ENCODE results near the gene USP3.

Gene USP3, protein sequence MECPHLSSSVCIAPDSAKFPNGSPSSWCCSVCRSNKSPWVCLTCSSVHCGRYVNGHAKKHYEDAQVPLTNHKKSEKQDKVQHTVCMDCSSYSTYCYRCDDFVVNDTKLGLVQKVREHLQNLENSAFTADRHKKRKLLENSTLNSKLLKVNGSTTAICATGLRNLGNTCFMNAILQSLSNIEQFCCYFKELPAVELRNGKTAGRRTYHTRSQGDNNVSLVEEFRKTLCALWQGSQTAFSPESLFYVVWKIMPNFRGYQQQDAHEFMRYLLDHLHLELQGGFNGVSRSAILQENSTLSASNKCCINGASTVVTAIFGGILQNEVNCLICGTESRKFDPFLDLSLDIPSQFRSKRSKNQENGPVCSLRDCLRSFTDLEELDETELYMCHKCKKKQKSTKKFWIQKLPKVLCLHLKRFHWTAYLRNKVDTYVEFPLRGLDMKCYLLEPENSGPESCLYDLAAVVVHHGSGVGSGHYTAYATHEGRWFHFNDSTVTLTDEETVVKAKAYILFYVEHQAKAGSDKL

DNA sequence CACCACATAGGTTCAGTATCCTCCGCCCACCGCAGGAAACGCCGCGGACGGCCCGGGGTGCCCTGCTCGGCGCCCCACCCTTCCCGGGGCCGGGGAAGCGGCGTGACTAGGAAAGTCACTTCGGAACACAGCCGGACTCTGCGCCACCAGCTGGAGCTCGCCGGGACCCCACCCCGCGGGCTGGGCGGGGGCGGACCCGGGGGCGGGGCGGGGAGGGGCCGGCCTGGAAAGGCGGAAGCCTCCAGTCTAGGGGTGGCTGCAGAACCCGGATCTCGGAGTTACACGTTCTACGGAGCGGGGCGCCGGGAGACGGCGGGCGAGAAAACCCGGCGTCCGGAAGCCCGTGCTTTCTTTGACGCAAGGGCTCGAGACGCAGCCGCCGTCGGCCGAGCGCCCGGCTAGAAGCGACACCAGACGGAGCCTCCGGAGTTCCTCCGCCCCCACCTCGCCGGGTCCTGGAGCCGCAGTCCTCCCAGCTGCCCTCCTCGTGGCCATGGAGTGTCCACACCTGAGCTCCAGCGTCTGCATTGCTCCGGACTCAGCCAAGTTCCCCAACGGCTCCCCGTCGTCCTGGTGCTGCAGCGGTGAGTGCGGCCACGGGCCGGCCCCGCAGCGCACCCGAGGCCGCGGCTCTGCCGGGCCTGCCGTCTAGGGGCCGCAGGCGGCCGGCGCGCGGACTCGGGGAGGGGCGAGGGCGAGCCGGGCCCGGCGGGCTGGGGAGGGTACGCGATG lies at the start of gene USP3:
USP3 (plus strand) TSS at position 347 of the 732 bp plus-strand sequence; CDS start at position 494, 147 bp downstream.
- H3K27ac ChIP-seq (ENCODE audit: low read length) = peak within 1 kb of the TSS; percentile 96
- DNase-seq = peak; percentile 96
- TF ChIP-seq EZH2 (optimal IDR thresholded peaks at IDR 0.05; ENCODE audit: low read depth, low read length) (no peak), EZH2phosphoT487 (IDR thresholded peaks at IDR 0.05; ENCODE audit: low read length) (no peak)
- TF ChIP-seq, protein P1, sequence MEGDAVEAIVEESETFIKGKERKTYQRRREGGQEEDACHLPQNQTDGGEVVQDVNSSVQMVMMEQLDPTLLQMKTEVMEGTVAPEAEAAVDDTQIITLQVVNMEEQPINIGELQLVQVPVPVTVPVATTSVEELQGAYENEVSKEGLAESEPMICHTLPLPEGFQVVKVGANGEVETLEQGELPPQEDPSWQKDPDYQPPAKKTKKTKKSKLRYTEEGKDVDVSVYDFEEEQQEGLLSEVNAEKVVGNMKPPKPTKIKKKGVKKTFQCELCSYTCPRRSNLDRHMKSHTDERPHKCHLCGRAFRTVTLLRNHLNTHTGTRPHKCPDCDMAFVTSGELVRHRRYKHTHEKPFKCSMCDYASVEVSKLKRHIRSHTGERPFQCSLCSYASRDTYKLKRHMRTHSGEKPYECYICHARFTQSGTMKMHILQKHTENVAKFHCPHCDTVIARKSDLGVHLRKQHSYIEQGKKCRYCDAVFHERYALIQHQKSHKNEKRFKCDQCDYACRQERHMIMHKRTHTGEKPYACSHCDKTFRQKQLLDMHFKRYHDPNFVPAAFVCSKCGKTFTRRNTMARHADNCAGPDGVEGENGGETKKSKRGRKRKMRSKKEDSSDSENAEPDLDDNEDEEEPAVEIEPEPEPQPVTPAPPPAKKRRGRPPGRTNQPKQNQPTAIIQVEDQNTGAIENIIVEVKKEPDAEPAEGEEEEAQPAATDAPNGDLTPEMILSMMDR (IDR thresholded peaks at IDR 0.05; ENCODE audit: low read length) = 0 out of 2 replicates have a peak, but pooled peaks have one; percentile 3
- H4K20me1 ChIP-seq (ENCODE audit: insufficient read depth, low read length) = peaks cover 21% of the 10 kb centered on the region
- no peaks in the 10 kb centered on the region for H3K27me3 ChIP-seq (replicated peaks; ENCODE audit: insufficient read depth, low read length)
- no peaks in the 10 kb centered on the region for H3K9me3 ChIP-seq (replicated peaks; ENCODE audit: insufficient read depth, low read length)
- peaks cover 30% of the 10 kb centered on the region for H3K4me1 ChIP-seq (ENCODE audit: low read length)
- H2AFZ ChIP-seq (ENCODE audit: low read length) = peak within 1 kb of the TSS; percentile 75
- H3K4me3 ChIP-seq (ENCODE audit: low read length) = peak within 1 kb of the TSS; percentile 83
- H3K9me2 ChIP-seq (replicated peaks; ENCODE audit: insufficient read depth, low read length) = no peaks in the 10 kb centered on the region
- peaks cover 44% of the 10 kb centered on the region for H3K79me2 ChIP-seq (ENCODE audit: low read length)
- peaks cover 32% of the 10 kb centered on the region for H3F3A ChIP-seq (ENCODE audit: insufficient read depth, low read length)
- peak within 1 kb of the TSS; percentile 90 for H3K9ac ChIP-seq (ENCODE audit: low read length)
- peak within 1 kb of the TSS; percentile 97 for H3K4me2 ChIP-seq (ENCODE audit: low read depth, low read length)
- H3K36me3 ChIP-seq (replicated peaks; ENCODE audit: insufficient read depth, low read length) = no peaks in the 10 kb centered on the region

DNA sequence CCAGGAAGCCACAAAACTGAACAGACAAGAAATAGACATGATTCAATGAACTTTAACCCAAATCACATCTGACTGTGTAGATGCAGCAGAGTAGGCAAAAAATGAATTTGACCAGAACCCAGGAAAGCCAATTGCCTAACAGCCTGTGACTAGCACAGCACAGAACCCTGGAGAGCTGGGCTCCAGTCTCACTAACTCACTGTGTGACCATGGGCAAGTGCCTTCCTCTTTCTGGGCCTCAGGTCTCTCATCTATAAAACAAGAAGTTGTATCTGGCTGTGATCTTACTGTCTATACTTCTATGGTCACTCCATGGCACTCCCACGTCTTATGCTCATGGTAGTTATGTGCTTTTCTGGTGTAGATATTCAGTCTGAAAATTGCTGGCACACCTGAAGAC lies 48.1 kb upstream of the USP3 start:
- no peak for TF ChIP-seq EZH2phosphoT487 (IDR thresholded peaks at IDR 0.05; ENCODE audit: low read length)
- Histone ChIP-seq H2AFZ (ENCODE audit: low read length) (no peak overlapping the region), H3K79me2 (ENCODE audit: low read length) (no peaks in the 10 kb centered on the region), H3F3A (ENCODE audit: insufficient read depth, low read length) (no peaks in the 10 kb centered on the region), H3K9me3 (replicated peaks; ENCODE audit: insufficient read depth, low read length) (no peaks in the 10 kb centered on the region), H4K20me1 (ENCODE audit: insufficient read depth, low read length) (no peaks in the 10 kb centered on the region), H3K36me3 (replicated peaks; ENCODE audit: insufficient read depth, low read length) (no peaks in the 10 kb centered on the region), H3K27ac (ENCODE audit: low read length) (no peak overlapping the region), H3K4me3 (ENCODE audit: low read length) (no peak overlapping the region), H3K27me3 (replicated peaks; ENCODE audit: insufficient read depth, low read length) (no peaks in the 10 kb centered on the region), H3K4me1 (ENCODE audit: low read length) (no peaks in the 10 kb centered on the region), H3K9ac (ENCODE audit: low read length) (no peak overlapping the region), H3K4me2 (ENCODE audit: low read depth, low read length) (no peak overlapping the region), H3K9me2 (replicated peaks; ENCODE audit: insufficient read depth, low read length) (no peaks in the 10 kb centered on the region)
- no peak for DNase-seq

DNA sequence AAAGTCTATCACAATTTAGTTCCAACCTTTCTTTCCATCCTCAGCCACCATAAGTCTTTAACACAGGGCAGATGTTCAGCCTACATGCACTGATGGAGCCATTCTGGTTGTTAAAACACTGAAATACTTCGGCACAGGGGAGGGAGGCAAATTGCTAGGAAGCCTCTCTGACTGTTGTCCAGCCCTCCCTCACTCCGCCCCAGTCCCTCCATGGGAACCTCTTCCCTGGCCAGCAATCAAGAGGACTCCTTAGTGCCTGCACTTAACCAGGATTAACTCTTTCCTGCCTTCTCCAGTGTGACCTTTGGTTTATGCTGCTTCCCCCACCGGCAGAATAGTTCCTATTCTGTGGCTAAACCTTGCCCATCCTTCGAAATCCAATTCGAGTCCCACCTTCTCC lies 47.0 kb upstream of the USP3 start:
- TF ChIP-seq, protein P1 (IDR thresholded peaks at IDR 0.05; ENCODE audit: low read length) = no peak
- no peak for DNase-seq
- Histone ChIP-seq H3K4me3 (ENCODE audit: low read length) (no peak overlapping the region), H3K9me3 (replicated peaks; ENCODE audit: insufficient read depth, low read length) (no peaks in the 10 kb centered on the region), H3K27ac (ENCODE audit: low read length) (no peak overlapping the region), H3K4me1 (ENCODE audit: low read length) (peaks cover 3% of the 10 kb centered on the region; the same call in 1 of the 2 replicates), H3K4me2 (ENCODE audit: low read depth, low read length) (no peak overlapping the region), H2AFZ (ENCODE audit: low read length) (no peak overlapping the region), H3K27me3 (replicated peaks; ENCODE audit: insufficient read depth, low read length) (no peaks in the 10 kb centered on the region), H4K20me1 (ENCODE audit: insufficient read depth, low read length) (no peaks in the 10 kb centered on the region), H3F3A (ENCODE audit: insufficient read depth, low read length) (no peaks in the 10 kb centered on the region), H3K36me3 (replicated peaks; ENCODE audit: insufficient read depth, low read length) (no peaks in the 10 kb centered on the region), H3K9me2 (replicated peaks; ENCODE audit: insufficient read depth, low read length) (no peaks in the 10 kb centered on the region), H3K79me2 (ENCODE audit: low read length) (no peaks in the 10 kb centered on the region), H3K9ac (ENCODE audit: low read length) (no peak overlapping the region)

Measured in MM.1S (cell line).